WTC11 (cell line): Measurements from ENCODE around the gene MARVELD1. TPM values are rescaled to one million over a fixed set of nuclear protein-coding genes. Genes with fewer than 3 reads are reported as not detected.

Source experiments
- ATAC-seq: fragments of 200-7000 bp; cut with Tn5 transposase; 2 replicates; pipeline ENCODE4 v1.10.0; 2021; ENCODE audit warnings: mild to moderate bottlenecking, moderate library complexity
- CTCF ChIA-PET: fragments of 300-600 bp; sonication (Branson Sonifier 250); formaldehyde crosslinking; loops from one replicate; lab custom pipeline; 2021; ENCODE audit warnings: antibody characterized with exemption; lab: Charles Lee
- POLR2A ChIA-PET: fragments of 350-600 bp; sonication (Branson Sonifier 250); formaldehyde crosslinking; loops from one replicate; lab custom pipeline; 2021; ENCODE audit warnings: antibody characterized with exemption; lab: Charles Lee
- DNase-seq: peaks from one replicate; pipeline ENCODE4 v3.0.0; 2021; ENCODE audit warnings: low spot score
- H3K27ac Mint-ChIP-seq: 2 replicates; pipeline ENCODE4 v1.8.0; 2021; ENCODE audit warnings: mixed read lengths
- H3K27me3 Mint-ChIP-seq: 2 replicates; pipeline ENCODE4 v1.8.0; 2021; ENCODE audit warnings: low read depth, mild to moderate bottlenecking, moderate library complexity, mixed read lengths
- H3K36me3 Mint-ChIP-seq: 2 replicates; pipeline ENCODE4 v1.8.0; 2021; ENCODE audit warnings: mixed read lengths
- H3K4me1 Mint-ChIP-seq: 2 replicates; pipeline ENCODE4 v1.8.0; 2022; ENCODE audit warnings: mixed read lengths
- H3K4me3 Mint-ChIP-seq: 2 replicates; pipeline ENCODE4 v1.8.0; 2021; ENCODE audit warnings: mild to moderate bottlenecking, moderate library complexity, mixed read lengths
- H3K9me3 Mint-ChIP-seq: 2 replicates; pipeline ENCODE4 v1.8.0; 2021; ENCODE audit warnings: mixed read lengths
- ATF1 ChIP-seq: sonication (generic); formaldehyde crosslinking; IDR thresholded peaks from 2 replicates; pipeline ENCODE4 v1.8.1; 2023; ENCODE audit warnings: mild to moderate bottlenecking, moderate library complexity, missing genetic modification reagents
- HMGA2 ChIP-seq: fragments of 250-450 bp; sonication (Bioruptor Pico); IDR thresholded peaks from 2 replicates; pipeline ENCODE4 v1.4.0; 2021; ENCODE audit warnings: mild to moderate bottlenecking, moderate library complexity
- JUN ChIP-seq: sonication (generic); formaldehyde crosslinking; IDR thresholded peaks from 2 replicates; pipeline ENCODE4 v1.8.0; 2023; ENCODE audit warnings: mild to moderate bottlenecking, missing genetic modification reagents
- NFE2L1 ChIP-seq: sonication (generic); formaldehyde crosslinking; IDR thresholded peaks from 2 replicates; pipeline ENCODE4 v1.8.1; 2023; ENCODE audit warnings: missing genetic modification reagents
- NR3C1 ChIP-seq: sonication (generic); formaldehyde crosslinking; conservative IDR thresholded peaks from 2 replicates; pipeline ENCODE4 v1.8.1; 2023; ENCODE audit warnings: low read depth, mild to moderate bottlenecking, missing genetic modification reagents
- SMAD4 ChIP-seq: sonication (generic); formaldehyde crosslinking; IDR thresholded peaks from 2 replicates; pipeline ENCODE4 v1.8.0; 2022; ENCODE audit warnings: mild to moderate bottlenecking, missing genetic modification reagents
- TCF7 ChIP-seq: sonication (generic); formaldehyde crosslinking; IDR thresholded peaks from 2 replicates; pipeline ENCODE4 v1.8.0; 2022; ENCODE audit warnings: mild to moderate bottlenecking, low read depth, missing genetic modification reagents, moderate library complexity
- ZNF121 ChIP-seq: sonication (generic); formaldehyde crosslinking; IDR thresholded peaks from 2 replicates; pipeline ENCODE4 v1.8.0; 2023; ENCODE audit warnings: missing genetic modification reagents
- ZNF219 ChIP-seq: sonication (generic); formaldehyde crosslinking; IDR thresholded peaks from 2 replicates; pipeline ENCODE4 v1.8.0; 2023; ENCODE audit warnings: missing genetic modification reagents, mild to moderate bottlenecking, borderline replicate concordance
- ZNF396 ChIP-seq: fragments of 250-450 bp; sonication (Bioruptor Pico); IDR thresholded peaks from 2 replicates; pipeline ENCODE4 v1.8.0; 2021; ENCODE audit warnings: mild to moderate bottlenecking, moderate library complexity, borderline replicate concordance
- ZNF423 ChIP-seq: fragments of 250-450 bp; sonication (Bioruptor Pico); IDR thresholded peaks from 2 replicates; pipeline ENCODE4 v2.1.2; 2022; ENCODE audit warnings: mild to moderate bottlenecking, moderate library complexity
- ZNF671 ChIP-seq: fragments of 250-450 bp; sonication (Bioruptor Pico); IDR thresholded peaks from 2 replicates; pipeline ENCODE4 v1.8.0; 2021; ENCODE audit warnings: mild to moderate bottlenecking
- total RNA-seq: library from RNA; stranded (reverse); gene quantifications from 3 replicates; pipeline ENCODE4 v1.2.3, GENCODE V29; 2021
- TF ChIP-seq, protein P1 (sequence below): fragments of 250-450 bp; sonication (Bioruptor Pico); IDR thresholded peaks from 2 replicates; pipeline ENCODE4 v1.9.0; 2021; ENCODE audit warnings: mild to moderate bottlenecking, borderline replicate concordance
- TF ChIP-seq, protein P2 (sequence below): sonication (generic); formaldehyde crosslinking; IDR thresholded peaks from 2 replicates; pipeline ENCODE4 v1.8.1; 2023; ENCODE audit warnings: mild to moderate bottlenecking, missing genetic modification reagents, moderate library complexity
- TF ChIP-seq, protein P3 (sequence below): sonication (generic); formaldehyde crosslinking; IDR thresholded peaks from 2 replicates; pipeline ENCODE4 v1.8.0; 2022; ENCODE audit warnings: mild to moderate bottlenecking, missing genetic modification reagents
- TF ChIP-seq, protein P4 (sequence below): sonication (generic); formaldehyde crosslinking; IDR thresholded peaks from 2 replicates; pipeline ENCODE4 v1.8.0; 2022; ENCODE audit warnings: mild to moderate bottlenecking, missing genetic modification reagents
- TF ChIP-seq, protein P5 (sequence below): sonication (generic); formaldehyde crosslinking; conservative IDR thresholded peaks from 2 replicates; pipeline ENCODE4 v1.8.1; 2023; ENCODE audit warnings: mild to moderate bottlenecking, low read depth, missing genetic modification reagents, moderate library complexity
- TF ChIP-seq, protein P6 (sequence below): sonication (generic); formaldehyde crosslinking; IDR thresholded peaks from 2 replicates; pipeline ENCODE4 v1.8.1; 2022; ENCODE audit warnings: missing genetic modification reagents, borderline replicate concordance
- TF ChIP-seq, protein P7 (sequence below): sonication (generic); formaldehyde crosslinking; IDR thresholded peaks from 2 replicates; pipeline ENCODE4 v1.8.0; 2023; ENCODE audit warnings: mild to moderate bottlenecking, missing genetic modification reagents

The MARVELD1 gene
- total RNA-seq, 1 experiment from 2014 or later, result 37.7 TPM

DNA sequence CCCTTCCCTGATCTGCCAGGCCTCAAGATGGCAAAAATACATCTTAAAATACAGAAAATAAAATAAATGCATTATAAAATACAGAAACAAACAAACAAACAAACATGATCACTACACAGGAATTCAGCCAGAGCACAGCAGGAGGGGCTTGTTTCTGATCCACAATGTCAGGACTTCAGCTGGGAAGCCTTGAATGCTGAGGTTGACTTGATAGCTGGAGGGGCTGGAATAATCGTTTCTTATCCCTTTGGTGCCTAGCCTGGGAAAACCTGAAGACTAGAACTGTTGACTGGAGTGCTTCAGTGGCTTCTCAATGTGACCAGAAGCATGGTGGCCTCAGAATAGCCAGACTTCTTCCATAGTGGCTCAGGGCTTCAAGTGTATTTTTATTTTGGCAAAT lies 9.2 kb upstream of the MARVELD1 start:
- ChIA-PET POLR2A (no interaction called here), CTCF (interaction anchor here (0.7 to 1.2 kb wide), 4 partner anchors 9 to 296 kb away, joined by 3 read pairs; partner anchors contain the start of genes AVPI1 and MARVELD1)
- TF ChIP-seq JUN, result no peak
- TF ChIP-seq, protein P1, sequence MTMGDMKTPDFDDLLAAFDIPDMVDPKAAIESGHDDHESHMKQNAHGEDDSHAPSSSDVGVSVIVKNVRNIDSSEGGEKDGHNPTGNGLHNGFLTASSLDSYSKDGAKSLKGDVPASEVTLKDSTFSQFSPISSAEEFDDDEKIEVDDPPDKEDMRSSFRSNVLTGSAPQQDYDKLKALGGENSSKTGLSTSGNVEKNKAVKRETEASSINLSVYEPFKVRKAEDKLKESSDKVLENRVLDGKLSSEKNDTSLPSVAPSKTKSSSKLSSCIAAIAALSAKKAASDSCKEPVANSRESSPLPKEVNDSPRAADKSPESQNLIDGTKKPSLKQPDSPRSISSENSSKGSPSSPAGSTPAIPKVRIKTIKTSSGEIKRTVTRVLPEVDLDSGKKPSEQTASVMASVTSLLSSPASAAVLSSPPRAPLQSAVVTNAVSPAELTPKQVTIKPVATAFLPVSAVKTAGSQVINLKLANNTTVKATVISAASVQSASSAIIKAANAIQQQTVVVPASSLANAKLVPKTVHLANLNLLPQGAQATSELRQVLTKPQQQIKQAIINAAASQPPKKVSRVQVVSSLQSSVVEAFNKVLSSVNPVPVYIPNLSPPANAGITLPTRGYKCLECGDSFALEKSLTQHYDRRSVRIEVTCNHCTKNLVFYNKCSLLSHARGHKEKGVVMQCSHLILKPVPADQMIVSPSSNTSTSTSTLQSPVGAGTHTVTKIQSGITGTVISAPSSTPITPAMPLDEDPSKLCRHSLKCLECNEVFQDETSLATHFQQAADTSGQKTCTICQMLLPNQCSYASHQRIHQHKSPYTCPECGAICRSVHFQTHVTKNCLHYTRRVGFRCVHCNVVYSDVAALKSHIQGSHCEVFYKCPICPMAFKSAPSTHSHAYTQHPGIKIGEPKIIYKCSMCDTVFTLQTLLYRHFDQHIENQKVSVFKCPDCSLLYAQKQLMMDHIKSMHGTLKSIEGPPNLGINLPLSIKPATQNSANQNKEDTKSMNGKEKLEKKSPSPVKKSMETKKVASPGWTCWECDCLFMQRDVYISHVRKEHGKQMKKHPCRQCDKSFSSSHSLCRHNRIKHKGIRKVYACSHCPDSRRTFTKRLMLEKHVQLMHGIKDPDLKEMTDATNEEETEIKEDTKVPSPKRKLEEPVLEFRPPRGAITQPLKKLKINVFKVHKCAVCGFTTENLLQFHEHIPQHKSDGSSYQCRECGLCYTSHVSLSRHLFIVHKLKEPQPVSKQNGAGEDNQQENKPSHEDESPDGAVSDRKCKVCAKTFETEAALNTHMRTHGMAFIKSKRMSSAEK, result no peak
- H3K27me3 Mint-ChIP-seq, result peaks cover 15% of the 10 kb centered on the region
- peaks cover 8% of the 10 kb centered on the region for H3K4me1 Mint-ChIP-seq
- no peaks in the 10 kb centered on the region for H3K9me3 Mint-ChIP-seq
- DNase-seq (no peak), ATAC-seq (no peak)
- H3K36me3 Mint-ChIP-seq, result no peaks in the 10 kb centered on the region
- no peak overlapping the region for H3K4me3 Mint-ChIP-seq
- no peak overlapping the region for H3K27ac Mint-ChIP-seq

DNA sequence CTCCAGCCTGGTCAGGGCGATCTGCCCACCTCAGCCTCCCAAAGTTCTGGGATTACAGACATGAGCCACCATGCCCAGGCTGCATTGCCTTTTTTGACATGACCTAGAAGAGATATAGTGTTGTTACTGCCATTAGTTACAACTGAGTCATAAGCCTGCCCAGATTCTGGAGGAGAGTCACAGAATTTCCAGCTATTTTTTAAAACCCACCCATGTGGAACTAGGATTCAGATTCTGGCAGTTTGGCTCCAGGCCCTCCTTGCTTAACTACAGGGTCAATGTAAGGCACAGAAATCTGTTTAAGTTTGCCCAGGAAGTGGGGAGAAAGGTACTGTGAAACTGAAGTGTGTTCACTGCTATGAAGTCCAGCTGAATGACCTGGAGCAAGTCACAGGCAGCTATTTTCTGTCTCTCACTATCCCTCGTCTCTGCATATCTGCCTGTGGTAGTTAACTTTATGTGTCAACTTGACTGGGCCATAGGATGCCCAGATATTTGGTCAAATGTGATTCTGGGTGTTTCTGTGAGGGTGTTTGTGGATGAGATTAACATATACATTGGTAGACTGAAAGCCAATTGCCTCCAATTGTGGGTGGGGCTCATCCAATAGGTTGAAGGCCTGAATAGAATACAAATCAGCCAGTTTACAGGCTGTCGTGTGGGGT lies 8.4 kb upstream of the MARVELD1 start:
- Mint-ChIP-seq H3K36me3 (no peaks in the 10 kb centered on the region), H3K9me3 (no peaks in the 10 kb centered on the region), H3K27ac (no peak overlapping the region), H3K4me3 (no peak overlapping the region), H3K4me1 (peaks cover 8% of the 10 kb centered on the region), H3K27me3 (peaks cover 16% of the 10 kb centered on the region)
- ATAC-seq (no peak), DNase-seq (no peak)
- POLR2A ChIA-PET, result no interaction called here
- TF ChIP-seq, protein P2, sequence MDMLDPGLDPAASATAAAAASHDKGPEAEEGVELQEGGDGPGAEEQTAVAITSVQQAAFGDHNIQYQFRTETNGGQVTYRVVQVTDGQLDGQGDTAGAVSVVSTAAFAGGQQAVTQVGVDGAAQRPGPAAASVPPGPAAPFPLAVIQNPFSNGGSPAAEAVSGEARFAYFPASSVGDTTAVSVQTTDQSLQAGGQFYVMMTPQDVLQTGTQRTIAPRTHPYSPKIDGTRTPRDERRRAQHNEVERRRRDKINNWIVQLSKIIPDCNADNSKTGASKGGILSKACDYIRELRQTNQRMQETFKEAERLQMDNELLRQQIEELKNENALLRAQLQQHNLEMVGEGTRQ, result no peak
- no peak for TF ChIP-seq ZNF219 (CRISPR knock-in tag)
- TF ChIP-seq NR3C1 (CRISPR knock-in tag), result no peak
- TF ChIP-seq SMAD4 (CRISPR knock-in tag), result no peak
- TF ChIP-seq, protein P3, sequence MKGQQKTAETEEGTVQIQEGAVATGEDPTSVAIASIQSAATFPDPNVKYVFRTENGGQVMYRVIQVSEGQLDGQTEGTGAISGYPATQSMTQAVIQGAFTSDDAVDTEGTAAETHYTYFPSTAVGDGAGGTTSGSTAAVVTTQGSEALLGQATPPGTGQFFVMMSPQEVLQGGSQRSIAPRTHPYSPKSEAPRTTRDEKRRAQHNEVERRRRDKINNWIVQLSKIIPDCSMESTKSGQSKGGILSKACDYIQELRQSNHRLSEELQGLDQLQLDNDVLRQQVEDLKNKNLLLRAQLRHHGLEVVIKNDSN (CRISPR knock-in tag), result no peak
- TF ChIP-seq ZNF423 (CRISPR knock-in tag), result no peak
- TF ChIP-seq, protein P4, sequence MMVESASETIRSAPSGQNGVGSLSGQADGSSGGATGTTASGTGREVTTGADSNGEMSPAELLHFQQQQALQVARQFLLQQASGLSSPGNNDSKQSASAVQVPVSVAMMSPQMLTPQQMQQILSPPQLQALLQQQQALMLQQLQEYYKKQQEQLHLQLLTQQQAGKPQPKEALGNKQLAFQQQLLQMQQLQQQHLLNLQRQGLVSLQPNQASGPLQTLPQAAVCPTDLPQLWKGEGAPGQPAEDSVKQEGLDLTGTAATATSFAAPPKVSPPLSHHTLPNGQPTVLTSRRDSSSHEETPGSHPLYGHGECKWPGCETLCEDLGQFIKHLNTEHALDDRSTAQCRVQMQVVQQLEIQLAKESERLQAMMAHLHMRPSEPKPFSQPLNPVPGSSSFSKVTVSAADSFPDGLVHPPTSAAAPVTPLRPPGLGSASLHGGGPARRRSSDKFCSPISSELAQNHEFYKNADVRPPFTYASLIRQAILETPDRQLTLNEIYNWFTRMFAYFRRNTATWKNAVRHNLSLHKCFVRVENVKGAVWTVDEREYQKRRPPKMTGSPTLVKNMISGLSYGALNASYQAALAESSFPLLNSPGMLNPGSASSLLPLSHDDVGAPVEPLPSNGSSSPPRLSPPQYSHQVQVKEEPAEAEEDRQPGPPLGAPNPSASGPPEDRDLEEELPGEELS (CRISPR knock-in tag), result no peak
- TF ChIP-seq TCF7 (CRISPR knock-in tag), result no peak
- TF ChIP-seq ZNF121 (CRISPR knock-in tag), result no peak
- TF ChIP-seq, protein P5, sequence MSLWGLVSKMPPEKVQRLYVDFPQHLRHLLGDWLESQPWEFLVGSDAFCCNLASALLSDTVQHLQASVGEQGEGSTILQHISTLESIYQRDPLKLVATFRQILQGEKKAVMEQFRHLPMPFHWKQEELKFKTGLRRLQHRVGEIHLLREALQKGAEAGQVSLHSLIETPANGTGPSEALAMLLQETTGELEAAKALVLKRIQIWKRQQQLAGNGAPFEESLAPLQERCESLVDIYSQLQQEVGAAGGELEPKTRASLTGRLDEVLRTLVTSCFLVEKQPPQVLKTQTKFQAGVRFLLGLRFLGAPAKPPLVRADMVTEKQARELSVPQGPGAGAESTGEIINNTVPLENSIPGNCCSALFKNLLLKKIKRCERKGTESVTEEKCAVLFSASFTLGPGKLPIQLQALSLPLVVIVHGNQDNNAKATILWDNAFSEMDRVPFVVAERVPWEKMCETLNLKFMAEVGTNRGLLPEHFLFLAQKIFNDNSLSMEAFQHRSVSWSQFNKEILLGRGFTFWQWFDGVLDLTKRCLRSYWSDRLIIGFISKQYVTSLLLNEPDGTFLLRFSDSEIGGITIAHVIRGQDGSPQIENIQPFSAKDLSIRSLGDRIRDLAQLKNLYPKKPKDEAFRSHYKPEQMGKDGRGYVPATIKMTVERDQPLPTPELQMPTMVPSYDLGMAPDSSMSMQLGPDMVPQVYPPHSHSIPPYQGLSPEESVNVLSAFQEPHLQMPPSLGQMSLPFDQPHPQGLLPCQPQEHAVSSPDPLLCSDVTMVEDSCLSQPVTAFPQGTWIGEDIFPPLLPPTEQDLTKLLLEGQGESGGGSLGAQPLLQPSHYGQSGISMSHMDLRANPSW (CRISPR knock-in tag), result no peak
- TF ChIP-seq ZNF396 (CRISPR knock-in tag), result no peak
- no peak for TF ChIP-seq ZNF671 (CRISPR knock-in tag)
- TF ChIP-seq HMGA2 (CRISPR knock-in tag), result no peak
- no peak for TF ChIP-seq NFE2L1 (CRISPR knock-in tag)
- TF ChIP-seq JUN, result no peak
- no peak for TF ChIP-seq ATF1 (CRISPR knock-in tag)
- TF ChIP-seq, protein P6, sequence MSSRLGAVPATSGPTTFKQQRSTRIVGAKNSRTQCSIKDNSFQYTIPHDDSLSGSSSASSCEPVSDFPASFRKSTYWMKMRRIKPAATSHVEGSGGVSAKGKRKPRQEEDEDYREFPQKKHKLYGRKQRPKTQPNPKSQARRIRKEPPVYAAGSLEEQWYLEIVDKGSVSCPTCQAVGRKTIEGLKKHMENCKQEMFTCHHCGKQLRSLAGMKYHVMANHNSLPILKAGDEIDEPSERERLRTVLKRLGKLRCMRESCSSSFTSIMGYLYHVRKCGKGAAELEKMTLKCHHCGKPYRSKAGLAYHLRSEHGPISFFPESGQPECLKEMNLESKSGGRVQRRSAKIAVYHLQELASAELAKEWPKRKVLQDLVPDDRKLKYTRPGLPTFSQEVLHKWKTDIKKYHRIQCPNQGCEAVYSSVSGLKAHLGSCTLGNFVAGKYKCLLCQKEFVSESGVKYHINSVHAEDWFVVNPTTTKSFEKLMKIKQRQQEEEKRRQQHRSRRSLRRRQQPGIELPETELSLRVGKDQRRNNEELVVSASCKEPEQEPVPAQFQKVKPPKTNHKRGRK (CRISPR knock-in tag), result no peak
- TF ChIP-seq, protein P7, sequence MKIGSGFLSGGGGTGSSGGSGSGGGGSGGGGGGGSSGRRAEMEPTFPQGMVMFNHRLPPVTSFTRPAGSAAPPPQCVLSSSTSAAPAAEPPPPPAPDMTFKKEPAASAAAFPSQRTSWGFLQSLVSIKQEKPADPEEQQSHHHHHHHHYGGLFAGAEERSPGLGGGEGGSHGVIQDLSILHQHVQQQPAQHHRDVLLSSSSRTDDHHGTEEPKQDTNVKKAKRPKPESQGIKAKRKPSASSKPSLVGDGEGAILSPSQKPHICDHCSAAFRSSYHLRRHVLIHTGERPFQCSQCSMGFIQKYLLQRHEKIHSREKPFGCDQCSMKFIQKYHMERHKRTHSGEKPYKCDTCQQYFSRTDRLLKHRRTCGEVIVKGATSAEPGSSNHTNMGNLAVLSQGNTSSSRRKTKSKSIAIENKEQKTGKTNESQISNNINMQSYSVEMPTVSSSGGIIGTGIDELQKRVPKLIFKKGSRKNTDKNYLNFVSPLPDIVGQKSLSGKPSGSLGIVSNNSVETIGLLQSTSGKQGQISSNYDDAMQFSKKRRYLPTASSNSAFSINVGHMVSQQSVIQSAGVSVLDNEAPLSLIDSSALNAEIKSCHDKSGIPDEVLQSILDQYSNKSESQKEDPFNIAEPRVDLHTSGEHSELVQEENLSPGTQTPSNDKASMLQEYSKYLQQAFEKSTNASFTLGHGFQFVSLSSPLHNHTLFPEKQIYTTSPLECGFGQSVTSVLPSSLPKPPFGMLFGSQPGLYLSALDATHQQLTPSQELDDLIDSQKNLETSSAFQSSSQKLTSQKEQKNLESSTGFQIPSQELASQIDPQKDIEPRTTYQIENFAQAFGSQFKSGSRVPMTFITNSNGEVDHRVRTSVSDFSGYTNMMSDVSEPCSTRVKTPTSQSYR, result no peak
- CTCF ChIA-PET, result interaction anchor here (0.9 to 1.7 kb wide), 5 partner anchors 8 to 18 kb away, joined by 3 to 5 read pairs (median 3); partner anchors contain the start of genes AVPI1 and MARVELD1
